Ascending aorta (tissue), 2 donors: ENCODE data around the gene KPTN. TPM values are rescaled to one million over a fixed set of nuclear protein-coding genes. Genes with fewer than 3 reads are reported as not detected.

ENCODE experiments used
- DNase-seq, 2 donors: peaks; one replicate each; pipeline ENCODE4 v3.0.0-alpha.2; 2019; ENCODE audit warnings: low spot score in 2 of 2
- H3K27ac ChIP-seq, 2 donors: fragments of 200-600 bp; sonication (generic); one replicate each; pipeline ENCODE4 v1.5.1; 2016 to 2017; ENCODE audit warnings: mild to moderate bottlenecking in 1 of 2
- H3K27me3 ChIP-seq: fragments of 200-600 bp; sonication (generic); one replicate; pipeline ENCODE4 v1.5.1; 2017
- H3K36me3 ChIP-seq, 2 donors: fragments of 200-600 bp; sonication (generic); one replicate each; pipeline ENCODE4 v1.5.1; 2016
- H3K4me1 ChIP-seq, 2 donors: fragments of 200-600 bp; sonication (generic); one replicate each; pipeline ENCODE4 v1.5.1; 2016 to 2017; ENCODE audit warnings: mild to moderate bottlenecking in 1 of 2
- H3K4me3 ChIP-seq, 2 donors: fragments of 200-600 bp; sonication (generic); one replicate each; pipeline ENCODE4 v1.5.1; 2016 to 2017; ENCODE audit warnings: mild to moderate bottlenecking in 1 of 2
- H3K9me3 ChIP-seq, 2 donors: fragments of 200-600 bp; sonication (generic); one replicate each; pipeline ENCODE4 v1.5.1; 2016
- CTCF ChIP-seq, 3 experiments: fragments of 200-600 bp in 2 of 3; fragments of 450-650 bp in 1 of 3; sonication (generic) in 2 of 3; IDR thresholded peaks; one replicate each; pipeline ENCODE4 v1.5.1; 2016 to 2019; ENCODE audit warnings: antibody characterized with exemption in 3 of 3, mild to moderate bottlenecking in 1 of 3, moderate library complexity in 1 of 3
- intact Hi-C: fragments of 100-400 bp; cut with DNase I; formaldehyde crosslinking; loops from one replicate; pipeline ENCODE4 v1.15.1; 2023
- total RNA-seq: library from RNA; depleted of rRNA; stranded (reverse); fragments of >200 nt; gene quantifications from one replicate; pipeline ENCODE4 v1.1.0, GENCODE V29; 2016

Gene KPTN
- total RNA-seq, 1 donor from 2014 or later, result 26.0 TPM

GRCh38 chr19:47483200-47483599 lies 819 bp downstream of the KPTN start:
- H3K27me3 ChIP-seq, result no peaks in the 10 kb centered on the region
- DNase-seq, result no peak
- H3K36me3 ChIP-seq, result peaks cover 10% of the 10 kb centered on the region in 2 donors
- no peak for TF ChIP-seq CTCF (IDR thresholded peaks at IDR 0.05)
- no peak overlapping the region for H3K27ac ChIP-seq
- H3K4me1 ChIP-seq, result peaks cover 0 to 8% of the 10 kb centered on the region in 2 donors
- peak overlapping the region; percentile 70 to 75 for H3K4me3 ChIP-seq
- H3K9me3 ChIP-seq, result no peaks in the 10 kb centered on the region
- intact Hi-C loops, result no loop called here

- Histone ChIP-seq H3K4me3 (no peak overlapping the region), H3K4me1 (peaks cover 0 to 8% of the 10 kb centered on the region in 2 donors), H3K9me3 (no peaks in the 10 kb centered on the region), H3K27ac (no peak overlapping the region), H3K27me3 (no peaks in the 10 kb centered on the region), H3K36me3 (no peaks in the 10 kb centered on the region)
- no peak for DNase-seq
- intact Hi-C loops, result no loop called here
- no peak for TF ChIP-seq CTCF (IDR thresholded peaks at IDR 0.05)
These were observed 2.5 kb downstream of the KPTN start for GRCh38 chr19:47481460-47482052.

- H3K9me3 ChIP-seq, result no peaks in the 10 kb centered on the region
- DNase-seq, result no peak
- TF ChIP-seq CTCF (IDR thresholded peaks at IDR 0.05), result no peak
- no peaks in the 10 kb centered on the region for H3K27me3 ChIP-seq
- H3K36me3 ChIP-seq, result no peaks in the 10 kb centered on the region
- intact Hi-C loops, result no loop called here
- no peak overlapping the region for H3K27ac ChIP-seq
- peaks cover 0 to 8% of the 10 kb centered on the region in 2 donors for H3K4me1 ChIP-seq
- no peak overlapping the region for H3K4me3 ChIP-seq
These were observed 3.4 kb downstream of the KPTN start for GRCh38 chr19:47480658-47481057.

GRCh38 chr19:47479701-47480503 lies 4.1 kb downstream of the KPTN start:
- H3K4me3 ChIP-seq, result no peak overlapping the region
- intact Hi-C loops, result no loop called here

GRCh38 chr19:47476438-47476972 lies 7.5 kb downstream of the KPTN start:
- no peak for TF ChIP-seq CTCF (IDR thresholded peaks at IDR 0.05)
- Histone ChIP-seq H3K4me3 (no peak overlapping the region), H3K36me3 (no peaks in the 10 kb centered on the region), H3K4me1 (peaks cover 10 to 12% of the 10 kb centered on the region in 2 donors), H3K27ac (no peak overlapping the region), H3K9me3 (no peaks in the 10 kb centered on the region), H3K27me3 (no peaks in the 10 kb centered on the region)
- no peak for DNase-seq
- intact Hi-C loops, result no loop called here

More at GRCh38 chr19:47479701-47480503, 4.1 kb downstream of the KPTN start:
- no peak for TF ChIP-seq CTCF (IDR thresholded peaks at IDR 0.05)
- Histone ChIP-seq H3K27me3 (no peaks in the 10 kb centered on the region), H3K27ac (no peak overlapping the region), H3K36me3 (no peaks in the 10 kb centered on the region), H3K4me1 (peaks cover 0 to 6% of the 10 kb centered on the region in 2 donors), H3K9me3 (no peaks in the 10 kb centered on the region)
- no peak for DNase-seq
